UCSD-AML1 (cell line): ENCODE measurements around the gene CDKN2A.

Experiments used
- DNase-seq: peaks from one replicate; lab custom pipeline; 2025; ENCODE audit not compliant: unreplicated experiment; lab: John Stamatoyannopoulos, UW

Gene CDKN2A

GRCh38 chr9:21945606-21946005, 48.6 kb downstream of the CDKN2A start:
- DNase-seq = no peak

GRCh38 chr9:21943464-21943863, 50.7 kb downstream of the CDKN2A start:
- no peak for DNase-seq

- DNase-seq = no peak
Observed at GRCh38 chr9:21941337-21941995, 52.7 kb downstream of the CDKN2A start.

GRCh38 chr9:21936161-21936560, 58.0 kb downstream of the CDKN2A start:
- DNase-seq = no peak

- DNase-seq = no peak
Observed at GRCh38 chr9:21935631-21936030, 58.6 kb downstream of the CDKN2A start.

GRCh38 chr9:21933865-21934264, 60.3 kb downstream of the CDKN2A start:
- DNase-seq = no peak

- no peak for DNase-seq
Observed at GRCh38 chr9:21933281-21933680, 60.9 kb downstream of the CDKN2A start.

GRCh38 chr9:21931428-21931827, 62.8 kb downstream of the CDKN2A start:
- DNase-seq = no peak

GRCh38 chr9:21927752-21928151, 66.4 kb downstream of the CDKN2A start:
- DNase-seq = no peak

- DNase-seq = no peak
Observed at GRCh38 chr9:21923694-21924093, 70.5 kb downstream of the CDKN2A start.

GRCh38 chr9:21919377-21920362, 74.5 kb downstream of the CDKN2A start:
- no peak for DNase-seq
